Breast epithelium (tissue), 3 donors: ENCODE measurements around the gene ALMS1.

Experiments
- POLR2A ChIP-seq: fragments of 450-650 bp; IDR thresholded peaks from one replicate; pipeline ENCODE4 v1.6.1; 2016; ENCODE audit warnings: antibody characterized with exemption, mild to moderate bottlenecking, moderate library complexity
- TF ChIP-seq, protein P1 (sequence below), 3 donors: fragments of 450-650 bp; IDR thresholded peaks; one replicate each; pipeline ENCODE4 v1.5.1; 2016 to 2017; ENCODE audit warnings: antibody characterized with exemption in 3 of 3, mild to moderate bottlenecking in 3 of 3, moderate library complexity in 3 of 3

DNA sequence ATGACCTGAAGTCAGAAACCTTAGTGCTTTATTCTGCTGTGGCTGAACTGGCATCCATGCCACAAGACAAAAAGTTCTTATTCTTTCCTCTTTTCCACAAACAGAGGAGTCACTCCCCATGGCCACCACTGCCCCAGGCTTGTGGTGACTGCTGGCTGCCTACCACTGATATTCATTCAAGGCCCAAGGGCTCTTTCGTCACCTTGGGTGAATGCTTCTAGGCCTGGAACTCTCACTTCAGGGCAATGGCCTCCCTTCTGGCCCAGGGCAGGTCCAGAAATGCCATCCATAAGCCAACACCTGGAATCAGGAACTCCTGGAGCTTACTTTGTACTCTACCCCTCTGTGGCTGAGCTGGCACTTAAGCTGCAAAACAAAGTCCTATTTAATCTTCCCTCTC lies 146.7 kb downstream of the ALMS1 start:
- no peak for TF ChIP-seq POLR2A
- TF ChIP-seq, protein P1, sequence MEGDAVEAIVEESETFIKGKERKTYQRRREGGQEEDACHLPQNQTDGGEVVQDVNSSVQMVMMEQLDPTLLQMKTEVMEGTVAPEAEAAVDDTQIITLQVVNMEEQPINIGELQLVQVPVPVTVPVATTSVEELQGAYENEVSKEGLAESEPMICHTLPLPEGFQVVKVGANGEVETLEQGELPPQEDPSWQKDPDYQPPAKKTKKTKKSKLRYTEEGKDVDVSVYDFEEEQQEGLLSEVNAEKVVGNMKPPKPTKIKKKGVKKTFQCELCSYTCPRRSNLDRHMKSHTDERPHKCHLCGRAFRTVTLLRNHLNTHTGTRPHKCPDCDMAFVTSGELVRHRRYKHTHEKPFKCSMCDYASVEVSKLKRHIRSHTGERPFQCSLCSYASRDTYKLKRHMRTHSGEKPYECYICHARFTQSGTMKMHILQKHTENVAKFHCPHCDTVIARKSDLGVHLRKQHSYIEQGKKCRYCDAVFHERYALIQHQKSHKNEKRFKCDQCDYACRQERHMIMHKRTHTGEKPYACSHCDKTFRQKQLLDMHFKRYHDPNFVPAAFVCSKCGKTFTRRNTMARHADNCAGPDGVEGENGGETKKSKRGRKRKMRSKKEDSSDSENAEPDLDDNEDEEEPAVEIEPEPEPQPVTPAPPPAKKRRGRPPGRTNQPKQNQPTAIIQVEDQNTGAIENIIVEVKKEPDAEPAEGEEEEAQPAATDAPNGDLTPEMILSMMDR (IDR thresholded peaks at IDR 0.05) = no peak
